H9 (cell line): ENCODE results near the gene PPIF. TPM values are rescaled to one million over a fixed set of nuclear protein-coding genes. Genes with fewer than 3 reads are reported as not detected.

Experiments used
- DNase-seq: peaks from one replicate; pipeline ENCODE4 v3.0.0-alpha.2; 2017
- H2AFZ ChIP-seq: one replicate; pipeline ENCODE4 v1.6.1; 2013; ENCODE audit warnings: mild to moderate bottlenecking, low read length, control low read depth, moderate library complexity
- H2AK5ac ChIP-seq: 2 replicates; pipeline ENCODE4 v1.6.1; 2013; ENCODE audit warnings: low read length, control low read depth, mixed read lengths; ENCODE audit not compliant: insufficient read length
- H2BK120ac ChIP-seq: one replicate; pipeline ENCODE4 v1.6.1; 2013; ENCODE audit warnings: low read depth, mild to moderate bottlenecking, low read length, control low read depth, inconsistent platforms; ENCODE audit not compliant: poor library complexity, severe bottlenecking
- H2BK12ac ChIP-seq: 2 replicates; pipeline ENCODE4 v1.6.1; 2013; ENCODE audit warnings: low read length, control low read depth, mixed read lengths, low read depth; ENCODE audit not compliant: insufficient read length
- H2BK15ac ChIP-seq: 2 replicates; pipeline ENCODE4 v1.6.1; 2013; ENCODE audit warnings: low read depth, low read length, control low read depth
- H2BK20ac ChIP-seq: one replicate; pipeline ENCODE4 v1.6.1; 2013; ENCODE audit warnings: low read depth, mild to moderate bottlenecking, low read length, control low read depth, inconsistent platforms; ENCODE audit not compliant: poor library complexity, severe bottlenecking
- H2BK5ac ChIP-seq: 2 replicates; pipeline ENCODE4 v1.6.1; 2013; ENCODE audit warnings: low read length, control low read depth, mixed read lengths; ENCODE audit not compliant: insufficient read length
- H3K14ac ChIP-seq: 2 replicates; pipeline ENCODE4 v1.6.1; 2013; ENCODE audit warnings: low read length, control low read depth; ENCODE audit not compliant: insufficient read depth
- H3K18ac ChIP-seq: 2 replicates; pipeline ENCODE4 v1.6.1; 2013; ENCODE audit warnings: low read depth, mild to moderate bottlenecking, mixed read lengths, low read length, control low read depth; ENCODE audit not compliant: insufficient read length
- H3K23ac ChIP-seq: 2 replicates; pipeline ENCODE4 v1.6.1; 2013; ENCODE audit warnings: low read length, control low read depth, mixed read lengths, low read depth; ENCODE audit not compliant: insufficient read length
- H3K23me2 ChIP-seq: 2 replicates; pipeline ENCODE4 v1.6.1; 2013; ENCODE audit warnings: low read depth, mild to moderate bottlenecking, mixed read lengths, low read length, control low read depth; ENCODE audit not compliant: insufficient read length, poor library complexity, severe bottlenecking
- H3K27ac ChIP-seq: 2 replicates; pipeline ENCODE4 v1.5.1; 2013; ENCODE audit warnings: low read length, control low read depth, mixed read lengths, low read depth; ENCODE audit not compliant: insufficient read length
- H3K27me3 ChIP-seq: 2 replicates; pipeline ENCODE4 v1.6.1; 2013; ENCODE audit warnings: low read length, control low read depth, inconsistent platforms; ENCODE audit not compliant: insufficient read depth
- H3K4ac ChIP-seq: 2 replicates; pipeline ENCODE4 v1.6.1; 2013; ENCODE audit warnings: low read depth, mild to moderate bottlenecking, control low read depth, inconsistent platforms, low read length, moderate library complexity
- H3K4me1 ChIP-seq: 2 replicates; pipeline ENCODE4 v1.6.1; 2013; ENCODE audit warnings: low read length, control low read depth, inconsistent platforms; ENCODE audit not compliant: insufficient read depth
- H3K4me2 ChIP-seq: 2 replicates; pipeline ENCODE4 v1.6.1; 2013; ENCODE audit warnings: low read length, control low read depth, mixed read lengths; ENCODE audit not compliant: insufficient read length, insufficient read depth
- H3K56ac ChIP-seq: 2 replicates; pipeline ENCODE4 v1.6.1; 2013; ENCODE audit warnings: low read depth, mild to moderate bottlenecking, mixed read lengths, low read length, control low read depth; ENCODE audit not compliant: insufficient read length
- H3K79me1 ChIP-seq: 2 replicates; pipeline ENCODE4 v1.6.1; 2013; ENCODE audit warnings: low read depth, mild to moderate bottlenecking, moderate library complexity, low read length, control low read depth, inconsistent platforms; ENCODE audit not compliant: insufficient read depth, poor library complexity, severe bottlenecking
- H3K79me2 ChIP-seq: 2 replicates; pipeline ENCODE4 v1.6.1; 2013; ENCODE audit warnings: low read length, control low read depth, inconsistent platforms; ENCODE audit not compliant: insufficient read depth
- H3K9ac ChIP-seq: 2 replicates; pipeline ENCODE4 v1.6.1; 2013; ENCODE audit warnings: low read length, control low read depth, mixed read lengths; ENCODE audit not compliant: insufficient read length; ENCODE audit errors: extremely low read depth
- H3K9me3 ChIP-seq: one replicate; pipeline ENCODE4 v1.6.1; 2013; ENCODE audit warnings: low read depth, low read length, inconsistent platforms; ENCODE audit not compliant: control insufficient read depth
- H3T11ph ChIP-seq: one replicate; pipeline ENCODE4 v1.6.1; 2013; ENCODE audit warnings: mild to moderate bottlenecking, low read length, control low read depth, inconsistent platforms
- H4K20me1 ChIP-seq: one replicate; pipeline ENCODE4 v1.6.1; 2013; ENCODE audit not compliant: control insufficient read depth, insufficient read length, insufficient read depth
- H4K5ac ChIP-seq: 2 replicates; pipeline ENCODE4 v1.6.1; 2013; ENCODE audit warnings: low read depth, mild to moderate bottlenecking, mixed read lengths, low read length, control low read depth; ENCODE audit not compliant: insufficient read length
- H4K8ac ChIP-seq: replicated peaks from 2 replicates; pipeline ENCODE4 v1.6.1; 2013; ENCODE audit warnings: low read length, control low read depth, mixed read lengths, low read depth; ENCODE audit not compliant: insufficient read length
- H4K91ac ChIP-seq: 2 replicates; pipeline ENCODE4 v1.6.1; 2013; ENCODE audit warnings: low read depth, mild to moderate bottlenecking, moderate library complexity, mixed read lengths, low read length, control low read depth; ENCODE audit not compliant: insufficient read length
- H3K27ac Mint-ChIP-seq, 3 experiments: 2 replicates in 2 of 3; 3 replicates in 1 of 3; pipeline ENCODE4 v1.8.0; 2020 to 2021; ENCODE audit warnings: mixed read lengths in 3 of 3, mild to moderate bottlenecking in 1 of 3, moderate library complexity in 1 of 3
- H3K27me3 Mint-ChIP-seq: 2 replicates; pipeline ENCODE4 v1.8.0; 2021; ENCODE audit warnings: low read depth, mild to moderate bottlenecking, moderate library complexity, mixed read lengths
- H3K36me3 Mint-ChIP-seq, 3 experiments: 2 replicates in 2 of 3; 3 replicates in 1 of 3; pipeline ENCODE4 v1.8.0; 2020 to 2021; ENCODE audit warnings: low read depth in 3 of 3, mixed read lengths in 3 of 3; ENCODE audit not compliant: insufficient read depth in 1 of 3
- H3K4me1 Mint-ChIP-seq, 2 experiments: 2 replicates each; pipeline ENCODE4 v1.8.0; 2020; ENCODE audit warnings: mixed read lengths in 2 of 2
- H3K4me3 Mint-ChIP-seq, 2 experiments: 2 replicates in 1 of 2; 3 replicates in 1 of 2; pipeline ENCODE4 v1.8.0; 2020 to 2021; ENCODE audit warnings: mild to moderate bottlenecking in 2 of 2, mixed read lengths in 2 of 2, moderate library complexity in 1 of 2
- H3K9me3 Mint-ChIP-seq, 2 experiments: 2 replicates in 1 of 2; 3 replicates in 1 of 2; pipeline ENCODE4 v1.8.0; 2020; ENCODE audit warnings: mild to moderate bottlenecking in 2 of 2, mixed read lengths in 2 of 2, moderate library complexity in 1 of 2
- WGBS: extraction: QIAGEN DNeasy Blood & Tissue Kit; methylation state at CpG from one replicate; pipeline ENCODE4 v1.1.7; 2013; ENCODE audit warnings: missing lambda C conversion rate, low lambda C conversion rate, mixed read lengths; ENCODE audit not compliant: insufficient read length; ENCODE audit errors: extremely low coverage; 5-methylcytosine and 5-hydroxymethylcytosine counted together
- total RNA-seq: library from RNA; stranded (reverse); gene quantifications from 2 replicates; pipeline ENCODE4 v1.2.1, GENCODE V29; 2021
- TF ChIP-seq, protein P1 (sequence below): fragments of 200-600 bp; sonication (generic); conservative IDR thresholded peaks from 3 replicates; pipeline ENCODE4 v1.8.0; 2021; ENCODE audit warnings: antibody characterized with exemption, mild to moderate bottlenecking

The PPIF gene
- total RNA-seq, 1 experiment from 2014 or later, result 79.7 TPM

DNA sequence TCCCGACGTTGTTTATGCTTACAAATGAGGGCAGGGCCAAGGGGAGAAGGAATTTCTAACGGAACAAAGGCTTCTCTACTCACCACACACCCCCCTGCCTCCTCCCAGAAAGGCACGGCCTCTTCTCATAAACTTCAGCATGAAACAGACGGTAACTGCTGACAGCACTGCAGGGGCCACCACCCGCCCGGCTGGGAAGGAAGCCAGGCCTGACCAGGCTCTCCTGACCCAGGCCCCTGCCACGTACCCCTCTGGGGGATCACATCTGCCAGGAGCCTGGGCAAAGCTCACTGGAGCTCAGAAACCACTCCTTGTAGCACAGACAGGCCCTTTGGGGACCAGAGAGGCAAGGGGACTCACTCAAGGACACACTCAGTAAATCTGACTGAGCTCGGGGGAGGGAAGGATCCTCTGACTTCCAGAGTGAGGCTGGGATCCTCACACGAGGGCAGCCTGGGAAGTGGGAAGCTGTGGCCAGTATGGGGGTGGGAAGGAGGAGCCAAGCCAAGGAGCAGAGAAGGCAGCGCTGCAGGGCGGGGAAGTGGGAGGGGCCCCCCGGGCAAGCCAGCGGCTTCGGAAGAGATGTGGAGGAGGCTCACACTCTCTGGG is 52.1 kb downstream of the PPIF start:
- H3K23ac ChIP-seq, result no peak overlapping the region
- Mint-ChIP-seq H3K9me3 (no peaks in the 10 kb centered on the region), H3K27ac (peak overlapping the region; percentile 48 to 77 (median 56); a peak in 3 of 7 replicates), H3K4me3 (peak overlapping the region in 1 of 2 experiments; percentile 31; a peak in 3 of 5 replicates), H3K4me1 (peaks cover 29 to 38% of the 10 kb centered on the region in 2 experiments), H3K36me3 (peaks cover 0 to 2% (median 0%) of the 10 kb centered on the region in 3 experiments; a peak in 1 of 7 replicates), H3K27me3 (no peaks in the 10 kb centered on the region)
- H2BK5ac ChIP-seq, result no peak overlapping the region
- DNase-seq, result peak; percentile 80
- H3K79me2 ChIP-seq, result no peaks in the 10 kb centered on the region
- no peak overlapping the region for H3K56ac ChIP-seq
- H2BK12ac ChIP-seq, result no peak overlapping the region
- no peak overlapping the region for H2AFZ ChIP-seq
- H3K9ac ChIP-seq, result no peak overlapping the region
- H3K23me2 ChIP-seq, result peaks cover 3% of the 10 kb centered on the region
- no peak overlapping the region for H4K8ac ChIP-seq
- no peak overlapping the region for H2BK20ac ChIP-seq
- H3K18ac ChIP-seq, result peak overlapping the region; percentile 28
- WGBS, result no CpG with 5 or more reads among the region's 15 CpGs
- H2AK5ac ChIP-seq, result no peak overlapping the region
- peak overlapping the region; percentile 23; the same call in 1 of the 2 replicates for H3K14ac ChIP-seq
- H3T11ph ChIP-seq, result no peak overlapping the region
- no peak overlapping the region for H4K91ac ChIP-seq
- no peak overlapping the region for H4K5ac ChIP-seq
- TF ChIP-seq, protein P1, sequence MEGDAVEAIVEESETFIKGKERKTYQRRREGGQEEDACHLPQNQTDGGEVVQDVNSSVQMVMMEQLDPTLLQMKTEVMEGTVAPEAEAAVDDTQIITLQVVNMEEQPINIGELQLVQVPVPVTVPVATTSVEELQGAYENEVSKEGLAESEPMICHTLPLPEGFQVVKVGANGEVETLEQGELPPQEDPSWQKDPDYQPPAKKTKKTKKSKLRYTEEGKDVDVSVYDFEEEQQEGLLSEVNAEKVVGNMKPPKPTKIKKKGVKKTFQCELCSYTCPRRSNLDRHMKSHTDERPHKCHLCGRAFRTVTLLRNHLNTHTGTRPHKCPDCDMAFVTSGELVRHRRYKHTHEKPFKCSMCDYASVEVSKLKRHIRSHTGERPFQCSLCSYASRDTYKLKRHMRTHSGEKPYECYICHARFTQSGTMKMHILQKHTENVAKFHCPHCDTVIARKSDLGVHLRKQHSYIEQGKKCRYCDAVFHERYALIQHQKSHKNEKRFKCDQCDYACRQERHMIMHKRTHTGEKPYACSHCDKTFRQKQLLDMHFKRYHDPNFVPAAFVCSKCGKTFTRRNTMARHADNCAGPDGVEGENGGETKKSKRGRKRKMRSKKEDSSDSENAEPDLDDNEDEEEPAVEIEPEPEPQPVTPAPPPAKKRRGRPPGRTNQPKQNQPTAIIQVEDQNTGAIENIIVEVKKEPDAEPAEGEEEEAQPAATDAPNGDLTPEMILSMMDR, result no peak
- no peaks in the 10 kb centered on the region for H3K27me3 ChIP-seq
- no peak overlapping the region for H2BK120ac ChIP-seq
- no peaks in the 10 kb centered on the region for H3K4me1 ChIP-seq
- peak overlapping the region; percentile 17 for H3K4me2 ChIP-seq
- no peaks in the 10 kb centered on the region for H4K20me1 ChIP-seq
- H3K9me3 ChIP-seq, result no peaks in the 10 kb centered on the region
- no peak overlapping the region for H3K4ac ChIP-seq
- H3K27ac ChIP-seq, result no peak overlapping the region
- no peaks in the 10 kb centered on the region for H3K79me1 ChIP-seq
- H2BK15ac ChIP-seq, result no peak overlapping the region
